NCI-H2196 treated with DMSO at 0.1 percent for 48 hours (cell line): Measurements from ENCODE around the gene ZNF205.

Experiments
- DNase-seq: peaks from one replicate; lab custom pipeline; 2025; ENCODE audit not compliant: unreplicated experiment; lab: John Stamatoyannopoulos, UW

The ZNF205 gene

GRCh38 chr16:3084969-3085670 lies 27.3 kb upstream of the ZNF205 start:
- no peak for DNase-seq

GRCh38 chr16:3085868-3086595 lies 26.4 kb upstream of the ZNF205 start:
- no peak for DNase-seq

- no peak for DNase-seq
Measured at GRCh38 chr16:3086596-3087242, 25.7 kb upstream of the ZNF205 start.

- no peak for DNase-seq
Measured at GRCh38 chr16:3087243-3088235, 24.8 kb upstream of the ZNF205 start.

GRCh38 chr16:3088450-3088849 lies 23.9 kb upstream of the ZNF205 start:
- DNase-seq = no peak

- no peak for DNase-seq
Measured at GRCh38 chr16:3088925-3089716, 23.3 kb upstream of the ZNF205 start.

- DNase-seq = no peak
Measured at GRCh38 chr16:3089717-3090592, 22.4 kb upstream of the ZNF205 start.

- no peak for DNase-seq
Measured at GRCh38 chr16:3091551-3091950, 20.8 kb upstream of the ZNF205 start.

GRCh38 chr16:3092501-3092941 lies 19.9 kb upstream of the ZNF205 start:
- DNase-seq = no peak

GRCh38 chr16:3094289-3095027 lies 17.9 kb upstream of the ZNF205 start:
- DNase-seq = no peak

- DNase-seq = no peak
Measured at GRCh38 chr16:3095869-3096268, 16.5 kb upstream of the ZNF205 start.

- DNase-seq = no peak
Measured at GRCh38 chr16:3096362-3096761, 16.0 kb upstream of the ZNF205 start.

GRCh38 chr16:3097266-3097665 lies 15.1 kb upstream of the ZNF205 start:
- DNase-seq = no peak

- no peak for DNase-seq
Measured at GRCh38 chr16:3098459-3099394, 13.7 kb upstream of the ZNF205 start, which contains the start of gene ZSCAN10. TSS of gene ZSCAN10 (minus strand) at chr16:3099294. CDS start at chr16:3092937, 6,357 bp downstream.

GRCh38 chr16:3099395-3099731 lies 13.0 kb upstream of the ZNF205 start:
- no peak for DNase-seq

GRCh38 chr16:3099732-3100499 lies 12.5 kb upstream of the ZNF205 start:
- peak; percentile 65 for DNase-seq
